ENCODE data around the gene TMUB2.
A peak's percentile ranks its signal among the peaks of the same experiment; 100 is the strongest.

TMUB2 gene

GRCh38 chr17:44176671-44177501 is 9.9 kb upstream of the TMUB2 start:
- no peak for DNase-seq (ENCODE audit: low spot score)

- no peak for DNase-seq (ENCODE audit: low spot score)
Observed at GRCh38 chr17:44177640-44178039, 9.1 kb upstream of the TMUB2 start.

GRCh38 chr17:44178133-44178532 is 8.6 kb upstream of the TMUB2 start:
- DNase-seq (ENCODE audit: low spot score), result no peak

- no peak for DNase-seq (ENCODE audit: low spot score)
Observed at GRCh38 chr17:44183024-44183423, 3.7 kb upstream of the TMUB2 start.

GRCh38 chr17:44184212-44184810 is 2.5 kb upstream of the TMUB2 start:
- no peak for DNase-seq (ENCODE audit: low spot score)

- peak; percentile 38 for DNase-seq (ENCODE audit: low spot score)
Observed at GRCh38 chr17:44187131-44187899, 543 bp downstream of the TMUB2 start.

GRCh38 chr17:44188576-44189403 is 2.0 kb downstream of the TMUB2 start:
- DNase-seq (ENCODE audit: low spot score), result no peak

- DNase-seq (ENCODE audit: low spot score), result no peak
Observed at GRCh38 chr17:44190481-44190880, 3.7 kb downstream of the TMUB2 start.

GRCh38 chr17:44191369-44191768 is 4.6 kb downstream of the TMUB2 start:
- DNase-seq (ENCODE audit: low spot score), result no peak

GRCh38 chr17:44191941-44192496 is 5.2 kb downstream of the TMUB2 start:
- DNase-seq (ENCODE audit: low spot score), result no peak

GRCh38 chr17:44192750-44193149 is 6.0 kb downstream of the TMUB2 start:
- no peak for DNase-seq (ENCODE audit: low spot score)

GRCh38 chr17:44193326-44194084 is 6.7 kb downstream of the TMUB2 start:
- DNase-seq (ENCODE audit: low spot score), result no peak

- DNase-seq (ENCODE audit: low spot score), result no peak
Observed at GRCh38 chr17:44197107-44197506, 10.3 kb downstream of the TMUB2 start.

GRCh38 chr17:44197980-44198720 is 11.4 kb downstream of the TMUB2 start:
- DNase-seq (ENCODE audit: low spot score), result peak; percentile 27

- peak; percentile 37 for DNase-seq (ENCODE audit: low spot score)
Observed at GRCh38 chr17:44198721-44199552, 12.2 kb downstream of the TMUB2 start.

- peak; percentile 95 for DNase-seq (ENCODE audit: low spot score)
Observed at GRCh38 chr17:44199553-44200477, 13.0 kb downstream of the TMUB2 start, which contains the start of gene ATXN7L3. Gene ATXN7L3, minus strand, starts transcription at chr17:44199884. Its CDS starts 1,814 bp downstream, at chr17:44198070.

- DNase-seq (ENCODE audit: low spot score), result no peak
Observed at GRCh38 chr17:44200478-44201155, 13.8 kb downstream of the TMUB2 start.
